HG02885 (cell line): ENCODE data around the gene FSTL5.

Experiments used
- ATAC-seq: cut with Tn5 transposase; IDR thresholded peaks from one replicate; pipeline ENCODE4 v1.9.1; 2021; ENCODE audit warnings: mild to moderate bottlenecking; ENCODE audit not compliant: unreplicated experiment, poor library complexity

FSTL5 gene

GRCh38 chr4:161376275-161376674, 787.5 kb downstream of the FSTL5 start:
- ATAC-seq = no peak

GRCh38 chr4:161364681-161365080, 799.1 kb downstream of the FSTL5 start:
- no peak for ATAC-seq

- ATAC-seq = no peak
Measured at GRCh38 chr4:161360982-161361381, 802.8 kb downstream of the FSTL5 start.

- no peak for ATAC-seq
Measured at GRCh38 chr4:161359491-161359890, 804.3 kb downstream of the FSTL5 start.

- ATAC-seq = no peak
Measured at GRCh38 chr4:161356351-161356750, 807.4 kb downstream of the FSTL5 start.

GRCh38 chr4:161350946-161351345, 812.9 kb downstream of the FSTL5 start:
- ATAC-seq = no peak

- no peak for ATAC-seq
Measured at GRCh38 chr4:161345741-161346140, 818.1 kb downstream of the FSTL5 start.

- no peak for ATAC-seq
Measured at GRCh38 chr4:161343569-161343950, 820.2 kb downstream of the FSTL5 start.

GRCh38 chr4:161342881-161343568, 820.8 kb downstream of the FSTL5 start:
- ATAC-seq = no peak

- no peak for ATAC-seq
Measured at GRCh38 chr4:161336621-161337020, 827.2 kb downstream of the FSTL5 start.

- ATAC-seq = no peak
Measured at GRCh38 chr4:161336016-161336530, 827.7 kb downstream of the FSTL5 start.
